Testis (tissue), 2 donors: ENCODE measurements around the gene CHIA.

ENCODE experiments used
- POLR2A ChIP-seq: fragments of 450-650 bp; IDR thresholded peaks from one replicate; pipeline ENCODE4 v1.6.1; 2017; ENCODE audit warnings: antibody characterized with exemption, mild to moderate bottlenecking, moderate library complexity
- TF ChIP-seq, protein P1 (sequence below), 3 experiments: fragments of 450-650 bp in 2 of 3; fragments of 200-600 bp in 1 of 3; sonication (generic) in 1 of 3; IDR thresholded peaks; one replicate each; pipeline ENCODE4 v1.5.1; 2016 to 2019; ENCODE audit warnings: antibody characterized with exemption in 3 of 3, mild to moderate bottlenecking in 2 of 3, moderate library complexity in 1 of 3

DNA sequence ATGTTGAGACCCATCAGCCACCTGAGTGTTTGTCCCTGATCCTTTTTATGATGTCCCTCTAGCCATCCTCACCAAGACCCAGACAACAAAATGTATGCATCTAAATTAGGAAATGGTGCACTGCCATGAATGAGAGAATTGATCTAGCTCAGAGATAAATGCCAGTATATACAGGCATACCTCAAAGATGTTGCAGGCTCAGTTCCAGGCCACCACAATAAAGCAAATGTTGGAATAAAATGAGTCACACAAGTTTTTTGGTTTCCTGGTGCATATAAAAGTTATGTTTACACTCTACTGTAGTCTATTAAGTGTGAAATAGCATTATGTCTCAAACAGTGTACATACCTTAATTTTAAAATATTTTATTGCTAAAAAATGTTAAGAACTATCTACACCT, 63.9 kb downstream of the CHIA start:
- TF ChIP-seq, protein P1, sequence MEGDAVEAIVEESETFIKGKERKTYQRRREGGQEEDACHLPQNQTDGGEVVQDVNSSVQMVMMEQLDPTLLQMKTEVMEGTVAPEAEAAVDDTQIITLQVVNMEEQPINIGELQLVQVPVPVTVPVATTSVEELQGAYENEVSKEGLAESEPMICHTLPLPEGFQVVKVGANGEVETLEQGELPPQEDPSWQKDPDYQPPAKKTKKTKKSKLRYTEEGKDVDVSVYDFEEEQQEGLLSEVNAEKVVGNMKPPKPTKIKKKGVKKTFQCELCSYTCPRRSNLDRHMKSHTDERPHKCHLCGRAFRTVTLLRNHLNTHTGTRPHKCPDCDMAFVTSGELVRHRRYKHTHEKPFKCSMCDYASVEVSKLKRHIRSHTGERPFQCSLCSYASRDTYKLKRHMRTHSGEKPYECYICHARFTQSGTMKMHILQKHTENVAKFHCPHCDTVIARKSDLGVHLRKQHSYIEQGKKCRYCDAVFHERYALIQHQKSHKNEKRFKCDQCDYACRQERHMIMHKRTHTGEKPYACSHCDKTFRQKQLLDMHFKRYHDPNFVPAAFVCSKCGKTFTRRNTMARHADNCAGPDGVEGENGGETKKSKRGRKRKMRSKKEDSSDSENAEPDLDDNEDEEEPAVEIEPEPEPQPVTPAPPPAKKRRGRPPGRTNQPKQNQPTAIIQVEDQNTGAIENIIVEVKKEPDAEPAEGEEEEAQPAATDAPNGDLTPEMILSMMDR (IDR thresholded peaks at IDR 0.05) = no peak
- TF ChIP-seq POLR2A = no peak
